Stomach (tissue), 9 donors: Measurements from ENCODE around the gene COA4. TPM values are rescaled to one million over a fixed set of nuclear protein-coding genes. Genes with fewer than 3 reads are reported as not detected.
A peak's percentile ranks its signal among the peaks of the same experiment; 100 is the strongest.

Source experiments
- DNase-seq, 2 donors: peaks; one replicate each; pipeline versions ENCODE4 v3.0.0 to v3.0.0-alpha.2; 2013 to 2019
- H3K27ac ChIP-seq, 5 donors: fragments of 200-600 bp in 4 of 5; sonication (generic) in 4 of 5; one replicate each; pipeline ENCODE4 v1.5.1; 2013 to 2019; ENCODE audit warnings: mild to moderate bottlenecking in 1 of 5, moderate library complexity in 1 of 5
- H3K27me3 ChIP-seq, 3 donors: fragments of 200-600 bp; sonication (generic); one replicate each; pipeline ENCODE4 v1.5.1; 2017 to 2019; ENCODE audit warnings: mixed run types in 1 of 3
- H3K36me3 ChIP-seq, 4 donors: fragments of 200-600 bp; sonication (generic); 1 replicate in 3 of 4; 2 replicates in 1 of 4; pipeline ENCODE4 v1.5.1; 2016 to 2019
- H3K4me1 ChIP-seq, 4 donors: fragments of 200-600 bp; sonication (generic); one replicate each; pipeline ENCODE4 v1.5.1; 2016 to 2019
- H3K4me3 ChIP-seq, 4 donors: fragments of 200-600 bp; sonication (generic) in 3 of 4; one replicate each; pipeline ENCODE4 v1.5.1; 2016 to 2019; ENCODE audit warnings: mild to moderate bottlenecking in 1 of 4
- H3K9me3 ChIP-seq, 4 donors: fragments of 200-600 bp; sonication (generic); one replicate each; pipeline ENCODE4 v1.5.1; 2016 to 2019
- EP300 ChIP-seq: sonication (generic); formaldehyde crosslinking; IDR thresholded peaks from one replicate; pipeline ENCODE4 v1.6.1; 2017; ENCODE audit warnings: antibody characterized with exemption
- POLR2A ChIP-seq, 4 donors: fragments of 450-650 bp; IDR thresholded peaks; one replicate each; pipeline ENCODE4 v1.6.1; 2016; ENCODE audit warnings: antibody characterized with exemption in 4 of 4, control low read depth in 2 of 4, mild to moderate bottlenecking in 1 of 4, moderate library complexity in 1 of 4
- POLR2AphosphoS5 ChIP-seq, 3 donors: sonication (generic); formaldehyde crosslinking; IDR thresholded peaks; one replicate each; pipeline ENCODE4 v1.6.1; 2016; ENCODE audit warnings: antibody characterized with exemption in 3 of 3
- WGBS, 5 donors: extraction: QIAGEN DNeasy Blood & Tissue Kit in 3 of 5; methylation state at CpG; one replicate each; pipeline versions ENCODE4 v1.1.5 to v1.1.7; 2013 to 2018; 5-methylcytosine and 5-hydroxymethylcytosine counted together
- intact Hi-C: fragments of 100-400 bp; cut with DNase I; formaldehyde crosslinking; loops from one replicate; pipeline ENCODE4 v1.15.1; 2023; ENCODE audit warnings: low total_unique reads
- polyA plus RNA-seq, 3 donors: library from polyadenylated mRNA; stranded (reverse); fragments of 200-250 nt; gene quantifications; one replicate each; pipeline ENCODE4 v1.2.3, GENCODE V29; 2013
- total RNA-seq, 5 donors: library from RNA; depleted of rRNA; stranded (reverse); fragments of >200 nt; gene quantifications; one replicate each; pipeline versions ENCODE4 v1.1.0 to v1.2.3, GENCODE V29; 2014 to 2016
- TF ChIP-seq, protein P1 (sequence below), 7 experiments: fragments of 450-650 bp in 4 of 7; fragments of 200-600 bp in 3 of 7; sonication (generic) in 3 of 7; IDR thresholded peaks; one replicate each; pipeline ENCODE4 v1.5.1; 2016 to 2019; ENCODE audit warnings: antibody characterized with exemption in 7 of 7, control low read depth in 2 of 7, mild to moderate bottlenecking in 1 of 7
- donor health status: healthy with polysubstance abuse.
- donor health status: Bipolar disorder and iron deficiency.
- donor health status: healthy.

The COA4 gene
- total and polyA plus RNA-seq, 8 donors = 6.1 to 94.0 (median 60.8) TPM

DNA sequence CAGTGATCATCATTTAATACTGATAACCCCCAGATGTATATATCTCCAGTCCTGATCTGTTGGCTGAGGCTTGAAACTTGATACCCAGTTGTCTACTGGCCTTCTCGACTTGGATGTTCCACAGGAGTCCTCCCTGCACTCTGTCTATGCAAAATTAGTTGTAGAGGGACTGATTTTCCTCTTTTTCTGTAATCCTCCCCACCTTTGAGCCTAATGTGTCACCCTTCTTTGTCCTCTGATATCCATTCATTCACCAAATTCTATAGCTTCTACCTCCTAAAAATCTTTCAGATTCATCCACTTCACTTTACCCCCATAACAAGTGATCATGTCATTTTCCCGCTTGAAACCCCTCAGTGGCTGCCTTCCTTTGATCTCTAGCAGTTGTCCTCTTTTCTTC lies 16.4 kb downstream of the COA4 start:
- no peak for DNase-seq
- Histone ChIP-seq H3K9me3 (no peaks in the 10 kb centered on the region), H3K27ac (no peak overlapping the region), H3K36me3 (peaks cover 7 to 72% (median 52%) of the 10 kb centered on the region in 4 donors), H3K27me3 (no peaks in the 10 kb centered on the region), H3K4me1 (no peaks in the 10 kb centered on the region), H3K4me3 (no peak overlapping the region)
- WGBS, 5 donors = 68 to 80% (median 70%) methylated on average over 2 of the region's 2 CpGs
- intact Hi-C loops = no loop called here
- TF ChIP-seq EP300 (no peak), POLR2A (IDR thresholded peaks at IDR 0.05) (no peak), POLR2AphosphoS5 (IDR thresholded peaks at IDR 0.05) (no peak)
- TF ChIP-seq, protein P1, sequence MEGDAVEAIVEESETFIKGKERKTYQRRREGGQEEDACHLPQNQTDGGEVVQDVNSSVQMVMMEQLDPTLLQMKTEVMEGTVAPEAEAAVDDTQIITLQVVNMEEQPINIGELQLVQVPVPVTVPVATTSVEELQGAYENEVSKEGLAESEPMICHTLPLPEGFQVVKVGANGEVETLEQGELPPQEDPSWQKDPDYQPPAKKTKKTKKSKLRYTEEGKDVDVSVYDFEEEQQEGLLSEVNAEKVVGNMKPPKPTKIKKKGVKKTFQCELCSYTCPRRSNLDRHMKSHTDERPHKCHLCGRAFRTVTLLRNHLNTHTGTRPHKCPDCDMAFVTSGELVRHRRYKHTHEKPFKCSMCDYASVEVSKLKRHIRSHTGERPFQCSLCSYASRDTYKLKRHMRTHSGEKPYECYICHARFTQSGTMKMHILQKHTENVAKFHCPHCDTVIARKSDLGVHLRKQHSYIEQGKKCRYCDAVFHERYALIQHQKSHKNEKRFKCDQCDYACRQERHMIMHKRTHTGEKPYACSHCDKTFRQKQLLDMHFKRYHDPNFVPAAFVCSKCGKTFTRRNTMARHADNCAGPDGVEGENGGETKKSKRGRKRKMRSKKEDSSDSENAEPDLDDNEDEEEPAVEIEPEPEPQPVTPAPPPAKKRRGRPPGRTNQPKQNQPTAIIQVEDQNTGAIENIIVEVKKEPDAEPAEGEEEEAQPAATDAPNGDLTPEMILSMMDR (IDR thresholded peaks at IDR 0.05) = no peak

DNA sequence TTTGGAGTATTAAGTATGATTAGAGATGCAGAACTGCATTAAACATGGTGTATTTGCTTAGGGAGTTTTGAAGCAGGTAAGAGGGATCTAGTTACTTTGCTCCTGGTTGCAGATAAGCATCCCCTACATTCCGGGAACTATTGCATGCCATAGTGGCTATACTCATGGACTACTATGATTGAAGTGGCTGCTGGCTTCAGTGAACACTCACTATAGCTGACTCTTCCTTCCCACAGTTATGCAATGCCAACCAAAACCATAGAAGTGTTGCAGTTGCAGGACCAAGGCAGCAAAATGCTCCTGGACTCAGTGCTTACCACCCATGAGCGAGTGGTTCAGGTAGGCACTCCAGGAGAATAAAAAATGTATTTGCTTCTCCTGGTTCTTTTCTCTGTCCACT lies 17.0 kb downstream of the COA4 start:
- intact Hi-C loops = no loop called here
- Histone ChIP-seq H3K36me3 (peaks cover 5 to 72% (median 47%) of the 10 kb centered on the region in 4 donors), H3K27me3 (no peaks in the 10 kb centered on the region), H3K27ac (no peak overlapping the region), H3K4me1 (no peaks in the 10 kb centered on the region), H3K4me3 (no peak overlapping the region), H3K9me3 (no peaks in the 10 kb centered on the region)
- TF ChIP-seq, protein P1 (IDR thresholded peaks at IDR 0.05) = no peak
- TF ChIP-seq POLR2A (IDR thresholded peaks at IDR 0.05) (no peak), EP300 (no peak), POLR2AphosphoS5 (IDR thresholded peaks at IDR 0.05) (no peak)
- WGBS, 5 donors = 86 to 94% (median 88%) methylated on average over 2 of the region's 2 CpGs
- DNase-seq = no peak

DNA sequence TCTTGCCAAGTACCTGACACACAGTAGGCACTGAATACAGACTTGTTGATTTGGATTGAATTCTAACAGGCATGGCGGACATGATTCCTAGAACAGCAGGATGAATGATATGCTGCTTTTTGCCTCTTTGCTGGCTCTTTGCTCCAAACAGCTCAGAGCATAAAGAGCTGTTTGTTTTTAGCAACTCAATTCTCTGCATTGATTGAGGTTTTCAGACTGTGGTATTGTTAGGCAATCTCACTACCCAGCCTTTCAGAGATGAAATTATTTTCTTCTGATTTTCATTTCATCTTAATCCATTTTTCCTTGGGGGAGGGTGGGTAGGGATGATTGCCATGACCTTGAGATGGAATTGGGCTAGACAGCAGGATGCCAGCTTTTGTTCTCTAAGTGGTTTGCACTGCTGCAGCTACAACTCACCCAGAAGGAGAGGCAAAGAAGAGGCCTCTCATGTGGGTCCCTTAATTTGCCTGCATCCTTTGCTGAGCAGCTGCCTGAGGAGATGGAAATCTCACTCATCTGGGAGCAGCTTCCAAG lies 20.5 kb downstream of the COA4 start:
- Histone ChIP-seq H3K4me3 (no peak overlapping the region), H3K27me3 (no peaks in the 10 kb centered on the region), H3K4me1 (no peaks in the 10 kb centered on the region), H3K36me3 (peaks cover 0 to 48% (median 27%) of the 10 kb centered on the region in 4 donors), H3K9me3 (no peaks in the 10 kb centered on the region), H3K27ac (no peak overlapping the region)
- peak in 1 of 2 donors; percentile 18 for DNase-seq
- TF ChIP-seq, protein P1 (IDR thresholded peaks at IDR 0.05) = no peak
- TF ChIP-seq EP300 = no peak
- no peak for TF ChIP-seq POLR2A (IDR thresholded peaks at IDR 0.05)
- no peak for TF ChIP-seq POLR2AphosphoS5 (IDR thresholded peaks at IDR 0.05)
- intact Hi-C loops = no loop called here
- WGBS, 5 donors = 83 to 100% (median 95%) methylated on average over 1 of the region's 1 CpG

DNA sequence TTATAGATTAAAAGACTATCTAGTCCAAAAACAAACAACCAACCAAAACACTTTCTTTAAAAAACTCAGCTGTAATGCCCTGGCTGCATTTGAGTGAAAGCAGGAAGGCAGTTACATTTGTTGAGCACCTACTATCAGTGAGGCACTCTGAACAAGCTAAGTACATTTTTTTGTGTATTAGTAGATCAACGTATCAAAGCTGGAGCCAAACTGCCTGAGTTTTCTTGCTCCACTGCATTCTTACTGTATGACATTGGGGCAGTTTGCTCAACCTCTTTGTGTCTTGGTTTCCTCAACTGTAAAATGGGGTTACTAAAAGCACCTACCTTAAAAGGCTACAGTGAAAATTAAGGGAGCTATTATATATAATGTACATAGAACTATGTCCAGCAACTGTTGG lies 22.0 kb downstream of the COA4 start:
- H3K4me1 ChIP-seq = no peaks in the 10 kb centered on the region
- H3K4me3 ChIP-seq = no peak overlapping the region
- no peaks in the 10 kb centered on the region for H3K27me3 ChIP-seq
- H3K27ac ChIP-seq = no peak overlapping the region
- DNase-seq = no peak
- H3K36me3 ChIP-seq = peaks cover 0 to 37% (median 16%) of the 10 kb centered on the region in 4 donors
- WGBS, 5 donors = 72 to 97% (median 91%) methylated on average over 1 of the region's 1 CpG
- no peak for TF ChIP-seq EP300
- TF ChIP-seq, protein P1 (IDR thresholded peaks at IDR 0.05) = no peak
- no peak for TF ChIP-seq POLR2A (IDR thresholded peaks at IDR 0.05)
- TF ChIP-seq POLR2AphosphoS5 (IDR thresholded peaks at IDR 0.05) = no peak
- intact Hi-C loops = no loop called here
- H3K9me3 ChIP-seq = no peaks in the 10 kb centered on the region
